GM12891 (cell line): ENCODE data around the gene MRAS.

Experiments
- PAX5 ChIP-seq: IDR thresholded peaks from 2 replicates; pipeline ENCODE4 v1.6.1; 2011; ENCODE audit warnings: low read length, moderate library complexity, mild to moderate bottlenecking; ENCODE audit not compliant: insufficient read depth, severe bottlenecking
- POLR2A ChIP-seq: IDR thresholded peaks from 2 replicates; pipeline ENCODE4 v1.6.1; 2011; ENCODE audit warnings: low read depth, low read length, control low read depth
- POLR2AphosphoS5 ChIP-seq: IDR thresholded peaks from 2 replicates; pipeline ENCODE4 v1.6.1; 2011; ENCODE audit warnings: low read depth, low read length, control low read depth
- SPI1 ChIP-seq: IDR thresholded peaks from 2 replicates; pipeline ENCODE4 v1.6.1; 2011; ENCODE audit warnings: low read depth, low read length, control low read depth
- TAF1 ChIP-seq: IDR thresholded peaks from 2 replicates; pipeline ENCODE4 v1.6.1; 2011; ENCODE audit warnings: low read depth, low read length, control low read depth

GRCh38 chr3:138362538-138362937 is 14.2 kb downstream of the MRAS start:
- TF ChIP-seq POLR2A (no peak), POLR2AphosphoS5 (no peak), TAF1 (no peak), SPI1 (no peak), PAX5 (no peak)
